Fibroblast of lung (primary cell): Measurements from ENCODE around the gene TGFB3.

ENCODE experiments used
- CTCF ChIP-seq, 2 donors: IDR thresholded peaks in 1 of 2; conservative IDR thresholded peaks in 1 of 2; 1 replicate in 1 of 2; 2 replicates in 1 of 2; pipeline ENCODE4 v1.5.1; 2011 to 2012; ENCODE audit warnings: low read length in 2 of 2, control low read depth in 1 of 2, inconsistent platforms in 1 of 2, low read depth in 1 of 2, mild to moderate bottlenecking in 1 of 2
- EZH2 ChIP-seq: IDR thresholded peaks from 2 replicates; pipeline ENCODE4 v1.5.1; 2012; ENCODE audit warnings: low read length, control low read depth, mild to moderate bottlenecking; ENCODE audit errors: missing control alignments

GRCh38 chr14:75915045-75915444 lies 66.8 kb downstream of the TGFB3 start:
- TF ChIP-seq CTCF (conservative IDR thresholded peaks at IDR 0.05 in 1 of 2, IDR thresholded peaks at IDR 0.05 in 1 of 2; ENCODE audit: low read depth in 1 of 2, low read length in 2 of 2) (no peak), EZH2 (no peak)
